GM21423 (cell line): Measurements from ENCODE around the gene SHISA5.
"Not testable (repeated sequence)": the region's sequence is repeated elsewhere in the genome, so short reads cannot be mapped to it uniquely, and the experiment has no call there.

Experiments
- ATAC-seq: cut with Tn5 transposase; IDR thresholded peaks from one replicate; pipeline ENCODE4 v1.9.1; 2021; ENCODE audit warnings: mild to moderate bottlenecking, moderate library complexity; ENCODE audit not compliant: unreplicated experiment

SHISA5 gene

GRCh38 chr3:48521635-48522034 lies 17.7 kb upstream of the SHISA5 start:
- ATAC-seq = no peak

GRCh38 chr3:48519277-48519643 lies 15.3 kb upstream of the SHISA5 start:
- no peak for ATAC-seq

- ATAC-seq = no peak
Observed at GRCh38 chr3:48518638-48519276, 14.8 kb upstream of the SHISA5 start.

DNA sequence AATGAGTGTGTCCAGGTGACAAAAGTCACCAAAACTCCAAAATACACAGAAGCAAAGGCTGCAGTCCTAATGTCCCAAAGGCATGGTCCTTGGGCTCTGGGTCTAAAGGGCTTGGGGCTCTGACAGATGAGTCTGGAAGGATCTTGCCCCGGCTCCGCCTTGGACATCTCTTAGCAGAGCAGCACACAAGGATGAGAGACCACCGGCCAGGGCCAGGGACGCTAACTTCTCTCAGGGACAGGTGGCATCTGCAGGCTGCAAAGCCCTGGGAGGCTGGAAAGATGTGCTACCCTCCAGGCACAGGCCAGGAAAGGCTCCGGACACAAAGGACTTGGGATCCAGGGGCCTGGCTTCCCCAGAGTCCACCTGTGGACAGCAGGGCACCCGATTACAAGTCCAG lies 14.1 kb upstream of the SHISA5 start:
- ATAC-seq = no peak

- no peak for ATAC-seq
Observed at GRCh38 chr3:48516571-48516970, 12.6 kb upstream of the SHISA5 start.

DNA sequence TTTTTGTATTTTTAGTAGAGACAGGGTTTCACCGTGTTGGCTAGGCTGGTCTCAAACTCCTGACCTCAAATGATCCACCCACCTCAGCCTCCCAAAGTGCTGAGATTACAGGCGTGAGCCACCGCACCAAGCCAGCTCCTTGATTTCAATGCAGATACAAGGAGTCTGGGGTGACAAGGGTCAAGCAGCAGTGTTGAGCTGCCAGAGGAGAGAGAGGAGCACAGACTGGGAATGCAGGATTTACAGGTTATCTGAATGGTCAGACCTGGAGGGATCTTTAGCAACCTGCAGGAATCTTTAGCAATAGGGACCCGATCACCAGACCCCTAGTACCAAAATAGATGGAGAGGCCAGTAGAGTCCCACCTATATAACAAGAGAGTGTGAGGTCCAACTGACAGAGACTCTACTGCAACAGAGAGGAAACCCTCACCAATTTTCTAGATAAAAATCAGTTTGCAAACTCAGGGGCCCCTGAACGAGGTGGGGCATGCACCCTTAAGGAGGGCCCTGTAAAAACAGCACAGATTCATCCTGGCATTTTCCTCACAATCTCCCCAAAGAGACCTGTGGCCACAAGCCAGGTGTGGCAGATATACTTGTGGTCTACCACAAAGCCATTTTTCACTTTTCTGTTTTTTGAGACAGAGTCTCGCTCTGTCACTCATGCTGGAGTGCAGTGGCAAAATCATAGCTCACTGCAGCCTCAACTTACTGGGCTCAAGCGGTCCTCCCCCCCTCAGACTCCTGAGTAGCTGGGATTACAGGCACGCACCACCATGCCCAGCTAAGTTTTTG lies 10.7 kb upstream of the SHISA5 start:
- no peak for ATAC-seq

GRCh38 chr3:48511551-48511950 lies 7.6 kb upstream of the SHISA5 start:
- ATAC-seq = no peak

DNA sequence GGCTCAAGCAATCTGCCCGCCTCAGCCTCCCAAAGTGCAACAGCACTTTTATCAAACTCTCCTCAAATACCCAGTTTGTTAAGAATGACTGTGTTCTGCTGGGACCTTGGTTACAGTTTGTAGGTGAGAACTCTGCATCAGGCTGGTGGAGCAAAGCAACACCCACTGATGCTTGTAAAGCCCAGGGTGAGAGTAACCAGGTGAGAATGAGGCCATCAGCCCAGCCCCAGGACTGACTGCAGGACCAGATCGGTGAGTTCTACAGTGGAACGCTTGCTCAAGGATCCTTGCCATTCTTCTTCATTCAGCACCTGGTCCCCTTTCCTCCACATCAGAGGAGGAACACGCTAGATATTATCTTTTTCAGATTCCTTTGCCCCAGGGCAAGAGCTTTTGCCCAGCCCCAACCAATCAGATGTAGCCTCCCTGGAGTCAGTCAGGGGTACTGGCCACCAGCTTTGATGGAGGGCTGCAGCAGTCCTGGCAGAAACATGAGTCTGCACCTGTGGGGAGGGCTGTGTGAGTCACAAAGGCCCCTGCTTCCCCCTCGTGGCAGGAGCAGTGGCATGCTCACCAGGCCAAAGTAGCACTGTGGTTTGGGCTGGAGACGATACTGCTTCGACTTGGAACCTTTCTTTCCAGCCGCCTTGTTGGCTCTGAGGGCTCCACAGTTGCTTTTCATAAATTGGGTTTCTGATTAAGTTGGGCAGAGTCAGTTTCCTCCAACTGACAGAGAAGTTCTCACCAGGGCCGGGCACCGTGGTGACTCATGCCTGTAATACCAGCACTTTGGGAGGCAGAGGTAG lies 3.5 kb upstream of the SHISA5 start:
- ATAC-seq = peak; percentile 53

DNA sequence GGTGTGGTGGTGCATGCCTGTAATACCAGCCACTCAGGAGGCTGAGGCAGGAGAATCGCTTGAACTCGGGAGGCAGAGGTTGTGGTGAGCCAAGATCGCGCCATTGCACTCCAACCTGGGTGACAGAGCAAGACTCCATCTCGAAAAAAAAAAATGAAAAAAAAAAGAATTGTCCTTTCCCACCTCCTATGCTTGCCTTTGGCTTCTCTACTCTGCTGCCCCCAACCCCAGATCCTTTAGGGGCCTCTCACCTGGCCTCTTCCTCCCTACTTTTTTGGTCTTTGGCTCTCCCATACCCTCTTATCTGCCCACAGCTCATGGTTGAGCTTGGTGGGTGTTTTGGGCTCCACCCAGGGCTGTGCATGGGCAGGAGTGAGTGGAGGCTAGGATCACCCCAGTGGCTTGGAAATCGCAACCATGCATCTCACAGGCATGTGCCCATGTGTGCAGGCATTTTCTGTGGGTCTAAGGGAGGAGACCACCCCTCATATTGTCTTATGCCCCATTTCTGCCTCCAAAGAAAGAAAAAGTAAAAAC lies 2.1 kb upstream of the SHISA5 start:
- ATAC-seq = no peak

GRCh38 chr3:48505146-48505545 lies 1.2 kb upstream of the SHISA5 start:
- no peak for ATAC-seq

DNA sequence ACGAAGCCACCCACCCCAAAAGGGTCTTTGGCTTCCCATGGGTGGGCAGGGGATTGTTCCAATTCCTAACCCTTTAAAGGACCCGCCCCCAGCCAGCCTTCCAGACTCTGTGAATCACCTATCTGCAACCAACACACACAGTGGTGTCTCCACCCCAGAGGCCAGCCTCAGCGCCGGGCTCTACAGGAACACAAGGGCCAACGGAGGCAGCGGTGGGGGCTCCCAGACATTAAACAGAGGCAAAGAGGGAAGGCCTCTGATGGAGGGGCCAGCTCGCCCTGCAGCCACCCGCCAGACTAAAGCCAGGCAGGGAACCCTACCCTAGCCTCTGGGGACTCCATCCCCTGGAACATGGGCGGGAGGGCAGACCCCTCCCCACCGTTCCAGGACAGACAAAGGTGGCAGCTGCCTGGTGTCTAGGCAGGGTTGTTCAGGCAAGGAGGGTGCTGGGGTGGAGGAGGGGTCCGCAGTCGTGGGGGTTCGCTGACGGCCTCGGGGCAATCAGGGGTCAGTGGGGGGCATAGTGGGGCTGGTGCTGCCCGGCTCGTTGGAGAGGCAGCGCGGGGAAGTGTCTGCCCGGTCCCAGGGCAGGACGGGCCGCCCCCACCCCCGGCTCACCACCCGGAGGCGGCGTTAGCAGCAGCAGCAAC lies 448 bp downstream of the SHISA5 start:
- ATAC-seq = no peak

GRCh38 chr3:48502728-48503168 lies 1.2 kb downstream of the SHISA5 start:
- ATAC-seq = no peak

- ATAC-seq = no peak
Observed at GRCh38 chr3:48502121-48502520, 1.9 kb downstream of the SHISA5 start.

- ATAC-seq = no peak
Observed at GRCh38 chr3:48501196-48501595, 2.8 kb downstream of the SHISA5 start.

- no peak for ATAC-seq
Observed at GRCh38 chr3:48500656-48501055, 3.3 kb downstream of the SHISA5 start.

DNA sequence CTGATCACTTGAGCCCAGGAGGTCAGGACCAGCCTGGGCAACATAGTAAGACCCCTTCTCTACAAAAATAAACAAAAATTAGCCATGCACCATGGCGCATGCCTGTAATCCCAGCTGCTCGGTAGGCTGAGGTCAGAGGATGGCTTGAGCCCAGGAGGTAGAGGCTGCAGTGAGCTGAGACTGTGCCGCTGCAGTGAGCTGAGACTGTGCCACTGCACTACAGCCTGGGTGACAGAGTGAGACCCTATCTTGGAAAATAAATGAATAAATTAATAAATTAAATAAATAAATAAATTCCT lies 10.8 kb downstream of the SHISA5 start:
- no peak for ATAC-seq

DNA sequence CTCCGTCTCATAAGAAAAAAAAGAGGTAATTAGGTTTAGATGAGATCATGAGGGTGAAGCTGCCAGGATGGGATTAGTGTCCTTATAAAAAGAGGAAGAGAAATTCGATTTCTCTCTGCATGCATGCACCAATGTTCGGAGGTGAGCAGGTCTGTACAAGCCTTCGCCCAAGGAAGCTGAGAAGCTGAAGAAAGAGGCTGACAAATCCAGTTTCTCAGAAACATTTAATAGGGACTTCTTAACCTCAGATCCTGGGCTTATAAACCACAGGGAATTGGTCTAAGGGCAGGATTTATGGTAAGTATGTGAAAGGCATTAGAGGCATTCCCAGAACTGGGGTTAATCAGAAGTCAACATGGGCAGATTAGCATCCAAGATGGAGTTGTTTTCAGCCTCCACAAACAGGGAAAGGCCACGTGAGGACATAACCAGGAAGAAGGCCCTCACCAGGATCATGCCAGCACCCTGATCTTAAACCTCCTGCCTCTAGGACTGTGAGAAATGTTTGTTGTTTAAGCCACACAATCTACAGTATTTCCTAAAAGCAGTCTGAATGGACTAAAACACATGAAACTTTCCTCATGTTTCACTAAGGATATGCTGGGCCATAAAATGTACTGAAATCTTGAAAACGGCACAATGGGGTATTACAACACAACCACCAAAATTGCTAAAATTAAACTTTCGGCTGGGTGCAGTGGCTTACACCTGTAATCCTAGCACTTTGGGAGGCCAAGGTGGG lies 11.3 kb downstream of the SHISA5 start:
- ATAC-seq = no peak

DNA sequence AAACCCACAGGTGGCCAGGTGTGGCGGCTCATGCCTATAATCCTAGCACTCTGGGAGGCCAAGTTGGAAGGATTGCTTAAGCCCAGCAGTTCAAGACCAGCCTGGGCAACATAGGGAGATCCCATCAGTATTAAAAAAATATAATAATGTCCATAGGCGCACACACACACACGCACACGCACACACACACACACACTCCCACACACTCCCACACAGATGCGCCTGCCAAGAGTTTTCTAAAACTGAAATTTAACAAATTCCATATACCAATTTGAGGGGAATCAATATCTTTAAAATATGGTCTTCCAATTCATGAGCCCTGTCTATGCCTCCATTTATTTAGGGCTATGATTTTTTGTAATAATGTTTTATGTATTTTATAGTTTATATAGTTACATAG lies 17.0 kb downstream of the SHISA5 start:
- ATAC-seq = no peak

DNA sequence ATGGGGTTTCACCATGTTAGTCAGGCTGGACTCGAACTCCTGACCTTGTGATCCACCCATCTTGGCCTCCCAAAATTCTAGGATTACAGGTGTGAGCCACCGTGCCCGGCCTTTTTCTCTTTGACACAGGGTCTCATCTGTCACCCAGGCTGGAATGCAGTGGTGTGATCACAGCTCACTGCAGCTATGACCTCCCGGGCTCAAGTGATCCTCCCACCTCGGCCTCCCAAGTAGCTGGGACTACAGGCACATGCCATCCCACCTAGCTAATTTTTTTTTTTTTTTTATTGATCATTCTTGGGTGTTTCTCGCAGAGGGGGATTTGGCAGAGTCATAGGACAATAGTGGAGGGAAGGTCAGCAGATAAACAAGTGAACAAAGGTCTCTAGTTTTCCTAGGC lies 21.2 kb downstream of the SHISA5 start:
- ATAC-seq = not testable (repeated sequence)

DNA sequence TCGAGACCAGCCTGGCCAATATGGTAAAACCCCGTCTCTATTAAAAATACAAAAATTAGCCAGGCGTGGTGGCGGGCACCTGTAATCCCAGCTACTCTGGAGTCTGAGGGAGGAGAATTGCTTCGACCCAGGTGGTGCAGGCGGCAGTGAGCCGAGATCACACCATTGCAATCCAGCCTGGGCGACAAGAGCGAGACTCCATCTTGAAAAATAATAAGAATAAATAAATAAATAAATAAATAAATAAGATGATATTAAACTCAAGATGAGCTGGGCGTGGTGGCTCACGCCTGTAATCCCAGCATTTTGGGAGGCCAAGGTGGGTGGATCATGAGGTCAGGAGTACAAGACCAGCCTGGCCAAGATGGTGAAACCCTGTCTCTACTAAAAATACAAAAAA lies 23.1 kb downstream of the SHISA5 start:
- ATAC-seq = not testable (repeated sequence)
